Measurements from ENCODE around the gene PTBP3. TPM values are rescaled to one million over a fixed set of nuclear protein-coding genes. Genes with fewer than 3 reads are reported as not detected.

Gene PTBP3
- total RNA-seq, 1 donor from 2014 or later: 40.2 TPM

Other genes starting within 250 kb of the PTBP3 start
- 47.6 and 59.6 TPM in 2 replicates for gene SUSD1, start 158.3 kb downstream of the PTBP3 start, total RNA-seq
- gene HSDL2, start 46.5 kb upstream of the PTBP3 start, total RNA-seq: 23.5 and 31.8 TPM in 2 replicates
- 2.0 and 3.6 TPM in 2 replicates for gene KIAA1958, start 153.2 kb upstream of the PTBP3 start, total RNA-seq

Measured in dermis blood vessel endothelial cell (primary cell).